K562 (cell line): ENCODE measurements around the gene CSF1R. TPM values are rescaled to one million over a fixed set of nuclear protein-coding genes. Genes with fewer than 3 reads are reported as not detected.

Experiments used
- ATAC-seq: fragments of 200-7000 bp; cut with Tn5 transposase; 3 replicates; pipeline ENCODE4 v1.9.1; 2020; ENCODE audit warnings: moderate library complexity
- BruUV-seq: library from RNA; stranded (reverse); fragments of 400-500 nt; replicated peaks from 2 replicates; lab custom pipeline; 2021; lab: Mats Ljungman, UMichigan
- CTCF ChIA-PET: fragments of 300-600 bp; formaldehyde crosslinking; extraction: SDS; loops from one replicate; lab custom pipeline; 2021; ENCODE audit warnings: low intra/inter-chr PET ratio; lab: Yijun Ruan, JAX
- POLR2A ChIA-PET: fragments of 300-600, 350-650 bp; sonication (Branson Sonifier 250); formaldehyde crosslinking; extraction: SDS; loops from one replicate; lab custom pipeline; 2021; ENCODE audit warnings: antibody characterized with exemption, inconsistent platforms; lab: Yijun Ruan, JAX
- DNase-seq, 4 experiments: peaks; one replicate each; pipeline versions ENCODE4 v3.0.0 to v3.0.0-alpha.2; 2011 to 2018; ENCODE audit warnings: low spot score in 3 of 4, mixed read lengths in 3 of 4; ENCODE audit errors: extremely low read depth in 1 of 4
- FAIRE-seq: peaks from 2 replicates; lab custom pipeline; 2011; peaks lifted over from hg19 to GRCh38; lab: Jason Lieb, UNC
- H2AFZ ChIP-seq: 2 replicates; pipeline ENCODE4 v1.6.0; 2011; ENCODE audit warnings: low read depth, low read length, control low read depth, inconsistent platforms
- H3K27ac ChIP-seq: fragments of 200-600 bp; 3 replicates; pipeline ENCODE4 v1.8.0; 2011; ENCODE audit warnings: low read depth, mild to moderate bottlenecking, control low read depth, inconsistent platforms, low read length, moderate library complexity, mixed read lengths; ENCODE audit errors: extremely low read depth
- H3K27me3 ChIP-seq, 2 experiments: fragments of 300-600 bp in 1 of 2; 2 replicates in 1 of 2; 3 replicates in 1 of 2; pipeline versions ENCODE4 v1.6.0 to v1.8.0; 2011; ENCODE audit warnings: inconsistent platforms in 2 of 2, low read length in 2 of 2, mild to moderate bottlenecking in 1 of 2, mixed read lengths in 1 of 2, moderate library complexity in 1 of 2; ENCODE audit not compliant: control insufficient read depth in 2 of 2, insufficient read depth in 2 of 2
- H3K36me3 ChIP-seq: fragments of 300-600 bp; 3 replicates; pipeline ENCODE4 v1.8.0; 2011; ENCODE audit warnings: mild to moderate bottlenecking, low read length, inconsistent platforms; ENCODE audit not compliant: control insufficient read depth, insufficient read depth
- H3K4me1 ChIP-seq, 2 experiments: fragments of 200-600 bp in 1 of 2; replicated peaks in 1 of 2; 2 replicates in 1 of 2; 3 replicates in 1 of 2; pipeline versions ENCODE4 v1.5.1 to v1.8.0; 2011; ENCODE audit warnings: inconsistent platforms in 2 of 2, low read length in 2 of 2, mild to moderate bottlenecking in 1 of 2, mixed read lengths in 1 of 2, moderate library complexity in 1 of 2; ENCODE audit not compliant: control insufficient read depth in 2 of 2, insufficient read depth in 2 of 2
- H3K4me2 ChIP-seq: 2 replicates; pipeline ENCODE4 v1.6.1; 2011; ENCODE audit warnings: low read length, control low read depth, inconsistent platforms, mixed read lengths; ENCODE audit not compliant: insufficient read depth
- H3K4me3 ChIP-seq: fragments of 200-600 bp; sonication (generic), shearing (Covaris generic); 2 replicates; pipeline ENCODE4 v1.5.1; 2016; ENCODE audit warnings: control low read depth, inconsistent platforms
- H3K79me2 ChIP-seq: fragments of 200-600 bp; 3 replicates; pipeline ENCODE4 v1.8.0; 2011; ENCODE audit warnings: low read length, inconsistent platforms; ENCODE audit not compliant: control insufficient read depth, insufficient read depth
- H3K9ac ChIP-seq, 2 experiments: 2 replicates each; pipeline versions ENCODE4 v1.6.0 to v1.6.1; 2011; ENCODE audit warnings: low read depth in 2 of 2, low read length in 2 of 2, control low read depth in 1 of 2, inconsistent platforms in 1 of 2, mild to moderate bottlenecking in 1 of 2, mixed read lengths in 1 of 2; ENCODE audit not compliant: insufficient read depth in 1 of 2
- H3K9me1 ChIP-seq: one replicate; pipeline ENCODE4 v1.6.0; 2011; ENCODE audit warnings: inconsistent platforms, mild to moderate bottlenecking, low read length, moderate library complexity; ENCODE audit not compliant: control insufficient read depth, insufficient read depth
- H3K9me3 ChIP-seq: replicated peaks from 2 replicates; pipeline ENCODE4 v1.5.1; 2011; ENCODE audit warnings: low read depth, low read length, inconsistent platforms; ENCODE audit not compliant: control insufficient read depth, insufficient read depth
- H4K20me1 ChIP-seq: replicated peaks from 2 replicates; pipeline ENCODE4 v1.6.1; 2011; ENCODE audit warnings: low read length, inconsistent platforms, mixed read lengths; ENCODE audit not compliant: control insufficient read depth, insufficient read depth
- CAMTA2 ChIP-seq: fragments of 250-450 bp; sonication (Bioruptor Pico); conservative IDR thresholded peaks from 2 replicates; pipeline ENCODE4 v1.5.1; 2022
- CHD4 ChIP-seq: fragments of 200-600 bp; sonication (generic); IDR thresholded peaks from 3 replicates; pipeline ENCODE4 v1.6.1; 2012; ENCODE audit warnings: low read depth, mild to moderate bottlenecking, mixed read lengths, low read length, inconsistent platforms; ENCODE audit not compliant: insufficient read depth, insufficient replicate concordance, poor library complexity, severe bottlenecking
- CTBP1 ChIP-seq: fragments of 450-650 bp; IDR thresholded peaks from 2 replicates; pipeline ENCODE4 v1.6.1; 2016; ENCODE audit warnings: borderline replicate concordance
- FIP1L1 ChIP-seq: fragments of 200-400 bp; formaldehyde crosslinking; IDR thresholded peaks from 2 replicates; pipeline ENCODE4 v1.6.1; 2018; ENCODE audit warnings: mild to moderate bottlenecking, low read depth, low read length; ENCODE audit not compliant: poor library complexity, severe bottlenecking
- GTF3C2 ChIP-seq: IDR thresholded peaks from 3 replicates; pipeline ENCODE4 v1.6.1; 2011; ENCODE audit warnings: borderline replicate concordance, mild to moderate bottlenecking, moderate library complexity; ENCODE audit not compliant: insufficient read length; ENCODE audit errors: extremely low read depth
- PTBP1 ChIP-seq: fragments of 200-400 bp; formaldehyde crosslinking; IDR thresholded peaks from 2 replicates; pipeline ENCODE4 v1.6.1; 2017; ENCODE audit warnings: low read depth, low read length
- SLC30A9 ChIP-seq: fragments of 250-450 bp; sonication (Bioruptor Pico); IDR thresholded peaks from 2 replicates; pipeline ENCODE4 v1.8.0; 2022; ENCODE audit warnings: mild to moderate bottlenecking, moderate library complexity
- SREBF1 ChIP-seq: fragments of 150-350 bp; IDR thresholded peaks from 2 replicates; pipeline ENCODE4 v1.6.1; 2014; ENCODE audit warnings: antibody characterized with exemption, low read depth, low read length, borderline replicate concordance
- ZNF197 ChIP-seq: fragments of 200-800 bp; sonication (Bioruptor generic); IDR thresholded peaks from 2 replicates; pipeline ENCODE4 v1.6.1; 2016; ENCODE audit warnings: low read depth, missing genetic modification characterization, missing compliant biosample characterization
- ZNF407 ChIP-seq: fragments of 450-650 bp; IDR thresholded peaks from 2 replicates; pipeline ENCODE4 v1.6.1; 2016; ENCODE audit warnings: low read depth
- WGBS: fragments of 100-300 bp; shearing (Covaris generic); methylation state at CpG from one replicate; pipeline ENCODE4 v1.1.6; 2016; ENCODE audit warnings: low coverage, mixed read lengths; ENCODE audit not compliant: insufficient coverage; ENCODE audit errors: missing lambda C conversion rate; 5-methylcytosine and 5-hydroxymethylcytosine counted together
- in situ Hi-C: fragments of 300-500 bp; cut with MboI; formaldehyde crosslinking; loops from 4 replicates; pipeline ENCODE4 v1.15.0; 2018; ENCODE audit warnings: inconsistent platforms, mixed read lengths
- intact Hi-C: fragments of 100-400 bp; cut with micrococcal nuclease; formaldehyde crosslinking; loops from 2 replicates; pipeline ENCODE4 v1.14.2; 2022
- polyA plus RNA-seq, 8 experiments: library from polyadenylated mRNA; depleted of rRNA in 4 of 8; stranded (reverse) in 5 of 8; unstranded in 3 of 8; fragments of >200 nt; fragmentation: Nextera tagmentation in 2 of 8; fragmentation: Illumina TruSeq in 1 of 8; extraction: Ambion mirVana in 2 of 8; extraction: Trizol in 1 of 8; gene quantifications; 2 replicates each; pipeline versions ENCODE4 v1.2.1 to v1.2.3, GENCODE V29; 2011 to 2014; ENCODE audit warnings: inconsistent platforms in 1 of 8, missing spikeins in 1 of 8
- total RNA-seq, 7 experiments: library from RNA; depleted of rRNA in 6 of 7; stranded (reverse); fragments of >200 nt in 6 of 7; fragmentation: Illumina TruSeq in 2 of 7; extraction: Trizol in 2 of 7; gene quantifications; 2 replicates each; pipeline versions ENCODE4 v1.2.1 to v1.2.3, GENCODE V29; 2011 to 2021; ENCODE audit warnings: low replicate concordance in 1 of 7

CSF1R gene
- total and polyA plus RNA-seq, 9 of the 15 experiments (the other 6 are each of a cell fraction or from before 2014, with no cell fraction given): 0.03 to 0.64 (median 0.20) TPM; not detected in 6

- intact Hi-C loops: loop anchor here (10.0 kb wide), 1 partner anchor 45 kb away; no protein-coding TSS in a partner anchor
- no peak for DNase-seq
- Histone ChIP-seq H3K9ac (peak overlapping the region in 1 of 2 experiments; percentile 26; a peak in 1 of 4 replicates), H3K9me1 (no peaks in the 10 kb centered on the region), H3K27ac (no peak overlapping the region), H3K4me3 (no peak overlapping the region), H3K27me3 (peaks cover 31 to 88% of the 10 kb centered on the region in 2 experiments), H3K4me2 (no peak overlapping the region), H4K20me1 (peaks cover 12% of the 10 kb centered on the region; the same call in 1 of the 2 replicates), H3K9me3 (no peaks in the 10 kb centered on the region), H3K36me3 (no peaks in the 10 kb centered on the region), H2AFZ (no peak overlapping the region), H3K79me2 (no peaks in the 10 kb centered on the region), H3K4me1 (peaks cover 0 to 7% of the 10 kb centered on the region in 2 experiments; a peak in 2 of 5 replicates)
- ATAC-seq: no peak
- no peak for FAIRE-seq
- POLR2A ChIA-PET: no interaction called here
- 13% methylated on average over 18 of the region's 19 CpGs for WGBS
- no TSS peak for BruUV-seq
- CTCF ChIA-PET: no interaction called here
- in situ Hi-C loops: no loop called here
- TF ChIP-seq PTBP1 (no peak), FIP1L1 (no peak), CHD4 (no peak), CTBP1 (no peak), SLC30A9 (CRISPR knock-in tag) (no peak), SREBF1 (no peak), GTF3C2 (no peak), ZNF407 (no peak), ZNF197 (CRISPR knock-in tag) (no peak), CAMTA2 (CRISPR knock-in tag) (no peak)
Measured at GRCh38 chr5:150079909-150080461, 6.4 kb downstream of the CSF1R start.
